Dedifferentiated amniotic fluid mesenchymal stem cell (primary cell): Measurements from ENCODE around the gene FGR.
A peak's percentile ranks its signal among the peaks of the same experiment; 100 is the strongest.
"Not testable (repeated sequence)": the region's sequence is repeated elsewhere in the genome, so short reads cannot be mapped to it uniquely, and the experiment has no call there.

Experiments
- DNase-seq: peaks from one replicate; pipeline ENCODE4 v3.0.0-alpha.2; 2016; ENCODE audit errors: extremely low spot score

The FGR gene

GRCh38 chr1:27660300-27660835 is 25.4 kb upstream of the FGR start:
- no peak for DNase-seq

GRCh38 chr1:27659497-27660299 is 24.7 kb upstream of the FGR start:
- DNase-seq, result peak; percentile 77

DNA sequence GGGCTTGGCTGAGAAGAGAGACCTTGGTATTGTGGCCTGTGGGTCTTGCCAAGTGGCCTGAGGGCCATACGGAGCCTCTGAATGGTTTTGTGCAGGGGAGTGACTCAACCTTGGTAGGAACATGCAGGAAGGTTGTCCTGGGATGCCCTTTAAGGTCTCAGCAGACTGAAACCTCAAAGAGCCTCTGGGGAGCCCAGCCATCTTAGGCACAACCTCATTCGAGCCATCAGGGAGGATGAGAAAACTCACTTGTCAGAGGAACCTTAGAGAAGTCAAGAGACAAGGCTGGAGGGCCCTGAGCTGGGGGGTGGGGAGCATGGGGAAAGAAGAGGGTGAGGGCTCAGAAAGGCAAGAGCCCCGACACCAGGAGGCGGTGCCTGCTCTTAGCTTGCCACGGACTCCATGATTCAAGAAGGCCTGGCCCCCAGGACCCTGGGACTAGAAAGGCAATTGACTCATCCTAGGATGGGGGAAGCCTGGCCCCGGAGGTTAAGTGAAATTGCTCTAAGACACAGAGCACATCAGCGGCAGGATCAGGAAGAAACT is 24.0 kb upstream of the FGR start:
- DNase-seq, result peak; percentile 62

GRCh38 chr1:27656157-27656893 is 21.3 kb upstream of the FGR start:
- DNase-seq, result peak; percentile 34

- DNase-seq, result no peak
Observed at GRCh38 chr1:27655151-27655937, 20.4 kb upstream of the FGR start.

- DNase-seq, result no peak
Observed at GRCh38 chr1:27652111-27652864, 17.3 kb upstream of the FGR start.

GRCh38 chr1:27650539-27651175 is 15.7 kb upstream of the FGR start:
- no peak for DNase-seq

DNA sequence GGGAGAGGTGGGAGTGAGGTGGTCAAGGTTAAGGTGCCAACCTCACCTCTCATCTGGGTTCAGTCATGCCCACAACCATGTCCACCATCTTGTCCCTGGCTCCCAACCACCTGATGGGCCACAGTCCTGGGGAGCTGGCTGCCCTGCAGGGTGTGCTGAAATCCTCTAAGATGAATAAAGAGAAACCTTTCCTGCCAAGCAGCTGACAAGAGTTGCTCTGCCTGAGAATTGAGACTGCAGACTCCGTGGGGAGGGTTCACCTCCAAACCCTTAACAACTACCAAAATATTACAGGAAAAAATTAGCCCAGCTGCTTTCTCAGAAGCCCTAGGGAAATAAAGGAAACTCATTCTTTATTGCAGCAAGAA is 15.2 kb upstream of the FGR start:
- DNase-seq, result no peak

GRCh38 chr1:27649306-27649635 is 14.3 kb upstream of the FGR start:
- no peak for DNase-seq

DNA sequence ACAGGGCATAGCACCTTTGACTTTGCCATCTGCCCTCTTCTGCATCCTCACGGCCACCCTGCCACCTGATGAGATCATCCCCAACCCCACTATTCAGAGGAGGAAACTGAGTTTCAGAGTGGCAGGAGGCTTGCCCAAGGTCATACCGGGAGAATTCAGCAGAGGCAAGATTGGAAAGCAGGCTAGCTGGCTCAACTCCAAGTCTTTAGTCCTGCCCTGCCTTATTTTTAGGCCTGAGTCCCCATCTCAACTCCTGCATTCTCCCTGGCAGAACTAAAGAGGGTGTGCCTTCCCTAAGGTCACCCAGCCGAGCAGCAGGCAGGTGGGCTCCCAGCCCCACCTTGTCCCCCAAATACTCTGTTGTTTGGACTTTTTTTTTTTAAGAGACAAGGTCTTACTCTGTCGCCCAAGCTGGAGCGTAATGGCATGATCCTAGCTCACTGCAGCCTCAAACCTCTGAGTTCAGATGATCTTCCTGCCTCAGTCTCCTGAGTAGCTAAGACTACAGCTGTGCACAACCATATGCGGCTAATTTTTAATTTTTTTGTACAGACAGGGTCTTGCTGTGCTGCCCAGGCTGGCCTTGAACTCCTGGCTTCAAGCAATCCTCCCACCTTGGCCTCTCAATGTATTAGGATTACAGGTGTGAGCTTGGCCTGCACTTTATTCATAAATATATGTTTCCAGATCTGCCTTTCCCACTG is 13.8 kb upstream of the FGR start:
- DNase-seq, result no peak

GRCh38 chr1:27647328-27647727 is 12.3 kb upstream of the FGR start:
- DNase-seq, result no peak

GRCh38 chr1:27646676-27647075 is 11.7 kb upstream of the FGR start:
- no peak for DNase-seq

- no peak for DNase-seq
Observed at GRCh38 chr1:27645071-27645415, 10.1 kb upstream of the FGR start.

GRCh38 chr1:27644369-27645070 is 9.5 kb upstream of the FGR start:
- no peak for DNase-seq

GRCh38 chr1:27643600-27644368 is 8.8 kb upstream of the FGR start:
- peak; percentile 19 for DNase-seq

DNA sequence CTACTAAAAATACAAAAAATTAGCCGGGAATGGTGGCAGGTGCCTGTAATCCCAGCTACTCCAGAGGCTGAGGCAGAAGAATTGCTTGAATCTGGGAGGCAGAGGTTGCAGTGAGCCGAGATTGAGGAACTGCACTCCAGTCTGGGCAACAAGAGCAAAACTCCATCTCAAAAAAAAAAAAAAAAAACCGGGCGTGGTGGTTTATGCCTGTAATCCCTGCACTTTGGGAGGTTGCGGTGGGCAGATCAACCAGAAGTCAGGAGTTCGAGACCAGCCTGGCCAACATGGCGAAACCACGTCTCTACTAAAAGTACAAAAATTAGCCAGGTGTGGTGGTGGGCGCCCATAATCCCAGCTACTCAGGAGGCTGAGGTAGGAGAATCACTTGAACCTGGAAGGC is 5.5 kb upstream of the FGR start:
- DNase-seq, result not testable (repeated sequence)

DNA sequence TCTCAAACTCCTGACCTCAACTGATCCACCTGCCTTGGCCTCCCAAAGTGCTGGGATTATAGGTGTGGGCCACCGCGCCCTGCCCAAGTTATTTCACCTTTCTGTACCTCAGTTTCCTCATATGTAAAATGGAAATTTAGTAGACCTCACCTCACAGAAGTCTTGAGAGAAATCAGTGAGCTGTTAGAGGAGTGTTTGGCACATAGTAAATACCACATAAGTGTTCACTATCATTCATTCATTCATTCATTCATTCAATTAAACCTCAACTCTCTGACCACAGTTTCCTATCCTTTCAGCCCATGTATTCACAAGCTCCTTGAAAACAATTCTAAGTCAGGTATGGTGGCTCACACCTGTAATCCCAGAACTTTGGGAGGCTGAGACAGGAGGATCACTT is 3.8 kb upstream of the FGR start:
- no peak for DNase-seq

DNA sequence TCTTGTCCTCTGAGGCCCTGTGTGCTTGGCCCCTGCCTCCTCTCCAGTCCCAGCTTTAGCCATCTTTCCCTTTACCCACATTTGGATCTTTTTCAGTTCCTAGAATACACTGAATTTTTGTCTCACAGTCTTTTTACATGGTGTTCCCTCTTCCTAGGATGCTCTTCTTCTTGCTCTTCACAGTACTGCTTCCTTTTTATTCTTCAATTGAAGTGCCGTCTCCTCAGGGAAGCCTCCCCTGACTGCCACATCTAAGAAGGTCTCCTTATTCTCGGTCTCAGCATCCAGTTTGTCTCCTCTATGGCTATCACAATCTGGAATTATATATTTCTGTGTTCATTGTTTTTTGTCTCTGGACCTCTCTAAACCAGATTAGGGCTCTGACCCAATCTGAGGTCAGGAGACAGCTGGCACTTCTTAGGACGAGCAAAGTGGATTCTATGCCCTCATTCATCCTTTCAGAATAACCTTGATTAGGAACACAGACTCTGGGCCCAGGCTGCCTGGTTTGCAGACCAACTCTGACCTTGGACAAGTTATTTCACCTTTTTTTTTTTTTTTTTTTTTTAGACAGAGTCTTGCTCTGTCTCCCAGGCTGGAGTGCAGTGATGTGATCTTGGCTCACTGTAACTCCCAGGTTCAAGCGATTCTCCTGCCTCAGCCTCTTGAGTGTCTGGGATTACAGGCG is 3.2 kb upstream of the FGR start:
- DNase-seq, result no peak
